ENCODE results near the gene TBC1D8B.
"Not testable (repeated sequence)": the region's sequence is repeated elsewhere in the genome, so short reads cannot be mapped to it uniquely, and the experiment has no call there.

Gene TBC1D8B

GRCh38 chrX:106802388-106803275, at the start of gene TBC1D8B:
TSS of gene TBC1D8B (plus strand) at chrX:106802673. CDS start at chrX:106802854, 181 bp downstream.
- DNase-seq = no peak

- not testable (repeated sequence) for DNase-seq
Observed at GRCh38 chrX:106769288-106769687, 33.2 kb upstream of the TBC1D8B start.

GRCh38 chrX:106774981-106775380, 27.5 kb upstream of the TBC1D8B start:
- DNase-seq = no peak

GRCh38 chrX:106780264-106780663, 22.2 kb upstream of the TBC1D8B start:
- no peak for DNase-seq

- no peak for DNase-seq
Observed at GRCh38 chrX:106780664-106781377, 21.7 kb upstream of the TBC1D8B start.

GRCh38 chrX:106783716-106784115, 18.8 kb upstream of the TBC1D8B start:
- DNase-seq = no peak

- DNase-seq = no peak
Observed at GRCh38 chrX:106791495-106791894, 11.0 kb upstream of the TBC1D8B start.

GRCh38 chrX:106802063-106802387, 448 bp upstream of the TBC1D8B start:
- DNase-seq = no peak

- no peak for DNase-seq
Observed at GRCh38 chrX:106811131-106811910, 8.8 kb downstream of the TBC1D8B start.

GRCh38 chrX:106812930-106813329, 10.5 kb downstream of the TBC1D8B start:
- DNase-seq = not testable (repeated sequence)

- not testable (repeated sequence) for DNase-seq
Observed at GRCh38 chrX:106814093-106814492, 11.6 kb downstream of the TBC1D8B start.

GRCh38 chrX:106862972-106863688, 60.7 kb downstream of the TBC1D8B start:
- peak; percentile 36 for DNase-seq

GRCh38 chrX:106863697-106864096, 61.2 kb downstream of the TBC1D8B start:
- no peak for DNase-seq

GRCh38 chrX:106872796-106873195, 70.3 kb downstream of the TBC1D8B start:
- not testable (repeated sequence) for DNase-seq

- no peak for DNase-seq
Observed at GRCh38 chrX:106874075-106874474, 71.6 kb downstream of the TBC1D8B start.

- DNase-seq = no peak
Observed at GRCh38 chrX:106875151-106875550, 72.7 kb downstream of the TBC1D8B start.

- DNase-seq = no peak
Observed at GRCh38 chrX:106889468-106889867, 87.0 kb downstream of the TBC1D8B start.

GRCh38 chrX:106891762-106892460, 89.4 kb downstream of the TBC1D8B start:
- DNase-seq = no peak

GRCh38 chrX:106894392-106894909, 92.0 kb downstream of the TBC1D8B start:
- DNase-seq = peak; percentile 44

- no peak for DNase-seq
Observed at GRCh38 chrX:106894978-106895452, 92.5 kb downstream of the TBC1D8B start.

- DNase-seq = no peak
Observed at GRCh38 chrX:106897259-106897658, 94.8 kb downstream of the TBC1D8B start.

- DNase-seq = no peak
Observed at GRCh38 chrX:106898462-106898861, 96.0 kb downstream of the TBC1D8B start.
